Measurements from ENCODE around the gene JPT1.
A peak's percentile ranks its signal among the peaks of the same experiment; 100 is the strongest.
"Not testable (repeated sequence)": the region's sequence is repeated elsewhere in the genome, so short reads cannot be mapped to it uniquely, and the experiment has no call there.

The JPT1 gene

DNA sequence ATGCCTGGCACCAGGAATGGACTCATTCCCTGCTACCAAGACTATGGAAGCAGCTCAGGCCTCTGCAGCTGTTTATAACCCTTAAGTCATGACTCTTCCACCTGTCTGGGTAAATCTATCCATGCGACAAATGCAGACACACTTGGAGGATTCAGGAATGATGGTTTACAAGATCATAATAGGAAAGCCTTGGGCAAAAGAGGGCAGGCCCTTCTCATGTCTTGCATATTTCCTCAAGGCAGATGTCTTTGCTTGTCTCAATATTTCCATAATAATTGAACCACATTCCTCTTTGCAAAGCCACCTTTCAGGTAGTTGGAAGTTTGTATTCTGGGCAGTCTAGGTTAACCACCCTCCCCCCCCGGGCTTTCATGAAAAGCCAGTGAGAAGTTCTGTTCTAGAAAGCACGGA is 884 bp upstream of the JPT1 start:
- DNase-seq: no peak

- DNase-seq: no peak
Measured at GRCh38 chr17:75153780-75154194, 525 bp downstream of the JPT1 start.

GRCh38 chr17:75152922-75153779 is 1.2 kb downstream of the JPT1 start:
- DNase-seq: no peak

- no peak for DNase-seq
Measured at GRCh38 chr17:75152523-75152921, 1.8 kb downstream of the JPT1 start.

- DNase-seq: no peak
Measured at GRCh38 chr17:75151930-75152329, 2.4 kb downstream of the JPT1 start.

- DNase-seq: no peak
Measured at GRCh38 chr17:75147878-75148546, 6.3 kb downstream of the JPT1 start.

DNA sequence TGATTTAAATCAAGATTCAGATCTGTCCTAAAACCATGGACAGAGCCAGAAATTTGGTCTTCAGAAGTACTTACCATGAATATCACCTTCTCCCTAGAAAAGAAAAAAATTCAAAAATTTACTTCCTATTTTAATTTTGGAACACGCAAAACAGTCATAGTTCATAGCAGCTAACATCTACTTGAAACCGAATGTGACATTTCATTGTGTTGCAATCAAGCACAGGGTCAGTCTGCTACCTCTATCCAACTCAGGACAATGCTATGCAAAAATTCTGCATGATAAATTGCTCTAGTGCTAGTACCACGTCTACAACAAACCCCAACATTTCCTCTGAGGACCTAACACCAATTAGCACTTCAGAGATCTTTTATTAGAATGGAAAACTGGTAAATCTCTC is 7.7 kb downstream of the JPT1 start:
- DNase-seq: no peak

DNA sequence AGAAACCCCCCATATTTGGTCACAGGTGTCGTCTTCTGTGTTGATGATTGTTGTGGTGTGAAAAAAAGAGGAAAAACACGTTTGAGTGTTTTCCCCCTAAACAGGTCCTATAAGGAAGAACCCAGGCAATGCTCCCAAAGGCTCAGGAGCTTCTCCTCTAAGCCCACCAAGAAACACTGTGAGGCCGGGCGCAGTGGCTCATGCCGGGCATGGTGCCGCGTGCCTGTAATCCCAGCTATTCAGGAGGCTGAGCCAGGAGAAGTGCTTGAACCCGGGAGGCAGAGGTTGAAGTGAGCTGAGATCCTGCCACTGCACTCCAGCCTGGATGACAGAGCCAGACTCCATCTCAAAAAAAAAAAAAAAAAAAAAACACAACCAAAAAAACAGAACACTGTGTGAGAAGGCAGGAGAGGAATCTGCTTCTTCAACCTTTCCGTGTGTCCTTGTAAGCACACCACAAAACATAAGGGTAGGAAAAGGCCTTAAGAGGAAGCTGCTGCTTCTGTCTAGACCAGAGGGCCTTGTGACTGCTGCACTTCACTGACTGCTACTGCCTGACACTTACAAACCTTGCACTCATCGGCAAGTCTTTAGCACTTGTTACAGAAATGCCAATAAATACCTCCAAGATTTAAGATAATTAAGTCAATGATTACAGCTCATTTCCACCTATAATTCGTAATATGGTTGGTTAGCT is 9.3 kb downstream of the JPT1 start:
- no peak for DNase-seq

DNA sequence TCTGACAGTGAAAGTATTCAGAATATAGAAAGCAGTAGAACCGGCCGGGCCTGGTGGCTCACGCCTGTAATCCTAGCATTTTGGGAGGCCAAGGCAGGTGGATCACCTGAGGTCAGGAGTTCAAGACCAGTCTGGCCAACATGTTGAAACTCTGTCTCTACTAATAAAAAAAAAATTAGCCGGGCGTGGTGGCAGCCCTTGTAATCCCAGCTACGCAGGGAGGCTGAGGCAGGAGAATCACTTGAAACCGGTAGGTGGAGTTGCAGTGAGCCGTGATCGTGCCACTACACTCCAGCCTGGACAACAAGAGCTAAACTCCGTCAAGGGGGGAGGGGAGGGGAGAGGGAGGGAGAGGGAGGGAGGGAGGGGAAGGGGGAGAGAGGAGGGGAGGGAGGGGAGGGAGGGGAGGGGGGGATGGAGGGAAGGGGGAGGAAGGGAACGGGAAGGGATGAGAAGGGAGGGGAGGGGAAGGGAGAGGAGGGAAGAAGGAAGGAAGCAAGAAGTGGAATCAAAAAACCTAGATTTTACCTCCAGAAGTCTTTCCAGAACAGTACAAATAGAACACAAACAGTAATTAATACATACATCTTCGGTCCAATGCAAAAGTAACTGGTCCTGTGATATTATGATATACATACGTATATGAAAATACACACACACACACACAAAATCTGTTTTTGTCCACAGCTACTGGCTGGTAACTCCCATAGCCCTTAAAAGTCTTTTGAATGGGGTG is 11.9 kb downstream of the JPT1 start:
- no peak for DNase-seq

DNA sequence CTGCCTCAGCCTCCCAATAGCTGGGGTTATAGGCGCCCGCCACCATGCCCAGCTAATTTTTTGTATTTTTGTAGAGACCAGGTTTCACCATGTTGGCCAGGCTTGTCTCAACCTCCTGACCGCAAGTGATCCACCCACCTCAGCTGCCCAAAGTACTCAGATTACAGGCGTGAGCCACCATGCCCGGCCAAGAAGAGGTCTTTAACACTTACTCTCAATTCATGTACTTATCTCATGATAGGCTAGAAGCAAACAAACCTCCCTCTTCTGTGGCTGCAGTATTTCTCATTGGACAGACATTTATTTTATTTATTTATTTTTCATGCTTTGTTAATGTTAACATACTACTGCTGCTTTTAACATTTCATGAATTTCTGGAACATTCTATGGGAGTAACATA is 15.8 kb downstream of the JPT1 start:
- no peak for DNase-seq

- DNase-seq: not testable (repeated sequence)
Measured at GRCh38 chr17:75137762-75138161, 16.6 kb downstream of the JPT1 start.

GRCh38 chr17:75135946-75136345 is 18.4 kb downstream of the JPT1 start:
- DNase-seq: no peak

DNA sequence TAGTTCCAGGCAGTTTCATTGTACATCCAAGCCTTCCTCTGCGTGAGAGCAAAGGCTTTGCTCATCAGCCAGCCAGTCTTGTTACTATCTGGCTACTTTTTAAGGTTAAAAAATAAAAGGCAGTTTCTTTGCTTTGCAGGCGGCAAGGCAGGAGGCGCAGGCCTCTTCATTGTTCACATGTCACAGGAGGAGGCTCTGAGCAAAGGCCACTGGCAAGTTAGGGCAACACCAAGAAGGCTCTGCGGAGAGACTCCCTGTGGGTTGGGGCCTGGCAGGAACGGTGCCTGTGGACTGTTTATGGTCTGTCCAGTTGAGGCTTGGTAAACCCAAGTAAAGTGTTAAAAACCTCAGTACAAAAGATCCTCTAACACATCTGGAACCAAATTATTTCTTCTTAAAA is 18.9 kb downstream of the JPT1 start:
- DNase-seq: no peak

DNA sequence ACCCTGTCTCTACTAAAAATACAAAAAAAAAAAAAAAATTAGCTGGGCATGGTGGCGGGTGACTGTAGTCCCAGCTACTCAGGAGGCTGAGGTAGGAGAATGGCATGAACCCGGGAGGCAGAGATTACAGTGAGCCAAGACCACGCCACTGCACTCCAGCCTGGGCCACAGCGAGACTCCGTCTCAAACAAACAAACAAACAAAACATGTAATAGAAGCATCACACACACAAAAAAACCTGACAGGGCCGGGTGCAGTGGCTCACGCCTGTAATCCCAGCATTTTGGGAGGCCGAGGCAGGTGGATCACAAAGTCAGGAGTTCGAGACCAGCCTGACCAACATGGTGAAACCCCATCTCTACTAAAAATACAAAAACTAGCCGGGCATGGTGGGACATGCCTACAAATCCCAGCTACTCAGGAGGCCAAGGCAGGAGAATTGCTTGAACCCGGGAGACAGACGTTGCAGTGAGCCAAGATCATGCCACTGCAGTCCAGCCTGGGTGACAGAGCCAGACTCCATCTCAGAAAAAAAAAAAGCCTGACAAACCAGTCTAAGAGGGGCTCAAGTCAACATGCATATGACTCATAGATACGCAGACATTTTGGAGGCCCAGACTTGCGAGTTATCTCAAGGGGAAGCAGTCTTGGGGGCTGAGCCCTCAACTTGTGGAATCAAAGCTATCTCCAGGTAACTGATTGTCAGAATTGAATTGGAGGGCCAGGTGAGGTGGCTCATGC is 20.5 kb downstream of the JPT1 start:
- not testable (repeated sequence) for DNase-seq

DNA sequence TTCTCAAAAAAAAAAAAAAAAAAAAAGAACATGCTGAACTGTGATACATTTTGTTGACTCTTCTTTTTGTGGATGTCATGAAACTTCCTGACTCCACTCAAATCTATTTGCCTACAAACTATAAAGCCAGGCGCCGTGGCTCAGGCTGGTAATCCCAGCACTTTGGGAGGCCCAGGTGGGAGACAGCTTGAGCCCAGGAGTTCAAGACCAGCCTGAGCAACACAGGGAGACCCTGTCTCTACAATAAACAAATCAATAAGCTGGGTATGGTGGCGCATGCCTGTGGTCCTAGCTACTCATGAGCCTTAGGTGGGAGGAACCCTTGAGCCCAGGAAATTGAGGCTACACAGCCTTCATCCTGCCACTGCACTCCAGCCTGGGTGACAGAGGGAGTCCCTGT is 21.3 kb downstream of the JPT1 start:
- DNase-seq: no peak

DNA sequence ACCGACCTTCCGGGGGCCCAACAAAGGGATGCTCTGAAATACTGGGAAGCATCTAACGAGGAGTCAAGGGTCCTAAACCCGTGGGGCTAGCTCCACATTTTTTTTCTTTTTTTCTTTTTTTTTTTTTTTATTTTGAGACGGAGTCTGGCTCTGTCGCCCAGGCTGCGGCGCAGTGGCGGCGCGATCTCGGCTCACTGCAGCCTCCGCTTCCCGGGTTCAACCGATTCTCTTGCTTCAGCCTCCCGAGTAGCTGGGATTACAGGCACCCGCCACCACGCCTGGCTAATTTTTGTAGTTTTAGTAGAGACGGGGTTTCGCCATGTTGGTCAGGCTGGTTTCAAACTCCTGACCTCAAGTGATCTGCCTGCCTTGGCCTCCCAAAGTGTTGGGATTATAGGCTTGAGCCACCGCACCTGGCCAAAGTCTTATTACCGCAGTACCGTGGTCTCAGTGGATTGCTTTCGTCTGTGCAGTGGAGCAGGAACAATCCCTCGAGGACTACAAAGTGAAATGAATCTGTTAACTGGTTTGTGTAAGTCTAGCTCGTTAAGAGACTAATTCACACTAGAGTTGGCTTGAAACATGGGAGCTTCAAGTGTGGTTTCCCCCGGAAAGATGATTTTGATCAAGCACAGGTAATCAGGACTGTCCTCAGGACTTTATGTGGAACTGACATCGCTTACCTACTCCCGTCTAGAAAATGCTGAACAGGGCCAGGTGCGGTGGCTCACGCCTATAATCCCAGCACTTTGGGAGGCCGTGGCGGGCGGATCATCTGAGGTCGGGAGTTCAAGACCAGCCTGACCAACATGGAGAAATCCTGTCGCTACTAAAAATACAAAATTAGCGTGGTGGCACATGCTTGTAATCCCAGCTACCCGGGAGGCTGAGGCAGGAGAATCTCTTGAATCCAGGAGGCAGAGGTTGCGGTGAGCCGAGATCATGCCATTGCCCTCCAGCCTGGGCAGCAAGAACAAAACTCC is 22.0 kb downstream of the JPT1 start:
- not testable (repeated sequence) for DNase-seq

DNA sequence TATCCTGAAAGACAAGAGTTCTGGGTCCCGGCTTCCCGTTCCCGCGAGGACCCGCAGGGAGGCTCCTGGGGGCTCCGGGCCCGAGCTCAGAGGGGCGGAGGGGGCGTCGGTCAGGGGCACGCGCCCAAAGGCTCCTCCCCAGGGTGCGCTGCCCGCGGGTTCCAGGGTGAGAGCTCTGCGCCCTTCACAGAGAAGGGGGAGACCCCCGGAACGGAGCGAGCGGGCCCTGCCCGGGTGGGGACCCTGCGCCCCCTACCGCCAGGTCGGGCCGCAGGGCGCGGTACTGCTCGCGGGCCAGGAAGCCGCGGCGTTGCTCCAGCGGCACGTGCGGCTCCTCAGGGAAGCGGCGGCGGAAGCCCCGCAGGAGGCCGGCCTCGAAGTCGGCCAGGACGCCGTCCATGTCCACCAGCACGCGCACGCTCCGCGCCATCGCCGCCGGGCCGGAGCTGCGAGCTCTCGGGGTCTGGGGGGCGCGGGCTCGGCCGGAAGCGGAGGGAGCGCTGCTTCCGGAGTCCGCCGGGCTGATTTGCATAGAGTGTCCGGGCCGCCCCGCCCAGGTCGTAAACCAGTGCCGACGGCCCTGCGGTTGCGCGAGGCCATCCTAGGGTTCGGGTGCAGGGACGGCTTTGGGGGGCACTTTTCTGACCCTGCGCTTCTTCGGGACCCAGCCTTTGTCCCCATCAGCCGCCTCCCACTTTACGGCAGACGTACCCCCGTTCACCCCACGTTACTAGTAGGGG is 22.9 kb downstream of the JPT1 start, which contains the start of gene NT5C:
Gene NT5C, minus strand, starts transcription at position 465 of the 740 bp plus-strand sequence. Its CDS starts 35 bp downstream, at position 430.
- DNase-seq: peak; percentile 51

DNA sequence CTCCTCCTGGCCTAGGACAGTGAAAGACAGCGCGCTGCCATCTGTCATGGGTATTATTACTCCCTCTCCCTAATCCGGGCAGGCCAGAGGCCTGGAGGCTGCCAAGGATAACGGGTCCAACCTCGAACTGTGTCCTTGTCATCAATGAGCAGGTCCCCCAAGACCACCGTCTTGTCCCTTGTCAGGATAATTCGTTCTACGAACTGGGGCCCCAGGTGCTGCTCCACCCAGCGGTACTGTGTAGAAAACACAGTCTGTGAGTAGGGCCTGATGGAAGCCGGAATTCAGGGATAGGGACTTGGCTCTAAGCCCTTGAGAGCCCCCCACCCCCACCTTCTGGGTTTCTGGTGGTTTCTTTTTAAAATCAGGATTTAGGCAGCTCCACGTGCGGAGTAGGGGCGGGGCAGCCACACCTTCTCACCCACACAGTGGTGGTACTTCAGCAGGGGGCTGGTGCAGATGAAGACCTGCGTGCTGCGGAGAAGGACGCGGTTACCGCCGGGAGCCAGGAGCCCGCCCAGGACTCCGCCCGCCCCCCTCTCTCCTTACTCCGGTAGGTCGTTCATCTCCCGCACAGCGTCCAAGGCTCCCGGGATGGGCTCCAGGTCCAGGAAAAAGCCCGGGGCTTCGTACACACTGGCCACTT is 23.6 kb downstream of the JPT1 start:
- no peak for DNase-seq

- no peak for DNase-seq
Measured at GRCh38 chr17:75130059-75130631, 24.2 kb downstream of the JPT1 start.
